HG03558 (cell line): ENCODE measurements around the gene MRGPRG.

ENCODE experiments used
- ATAC-seq: cut with Tn5 transposase; IDR thresholded peaks from one replicate; pipeline ENCODE4 v1.9.1; 2021; ENCODE audit warnings: moderate number of reproducible peaks; ENCODE audit not compliant: unreplicated experiment; ENCODE audit errors: extremely low read depth

The MRGPRG gene

DNA sequence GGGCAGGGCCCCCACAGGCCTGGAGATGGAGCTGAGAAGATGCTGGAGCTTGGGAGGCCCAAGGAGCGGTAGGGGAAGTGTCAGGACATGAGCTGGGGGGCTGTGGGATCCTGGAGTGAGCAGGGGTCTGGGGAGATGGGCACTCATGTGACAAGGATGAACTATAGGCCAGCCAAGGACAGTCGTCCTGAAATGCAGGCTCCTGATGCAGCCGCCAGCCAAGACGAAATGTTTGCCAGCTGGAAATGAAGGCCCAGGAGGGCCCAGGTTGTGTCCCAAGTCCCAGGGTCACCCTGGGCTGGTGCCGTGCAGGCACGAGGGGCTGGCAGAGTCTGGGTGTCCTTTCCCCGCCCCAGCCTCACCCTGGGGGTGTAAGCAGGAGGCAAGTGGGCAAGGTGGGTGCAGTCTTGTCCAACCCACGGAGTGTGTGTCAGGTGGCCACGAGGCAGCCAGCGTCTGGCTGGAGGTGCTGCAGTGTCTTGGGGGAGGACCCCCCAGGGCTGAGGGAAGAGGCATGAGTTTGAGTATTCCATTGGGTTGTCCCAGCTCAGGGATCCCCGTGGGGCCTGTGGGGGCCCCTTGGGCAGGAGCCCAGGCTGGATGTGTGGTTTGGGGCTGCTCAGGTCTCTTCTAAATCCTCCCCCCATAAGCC is 21.4 kb downstream of the MRGPRG start:
- ATAC-seq: no peak

DNA sequence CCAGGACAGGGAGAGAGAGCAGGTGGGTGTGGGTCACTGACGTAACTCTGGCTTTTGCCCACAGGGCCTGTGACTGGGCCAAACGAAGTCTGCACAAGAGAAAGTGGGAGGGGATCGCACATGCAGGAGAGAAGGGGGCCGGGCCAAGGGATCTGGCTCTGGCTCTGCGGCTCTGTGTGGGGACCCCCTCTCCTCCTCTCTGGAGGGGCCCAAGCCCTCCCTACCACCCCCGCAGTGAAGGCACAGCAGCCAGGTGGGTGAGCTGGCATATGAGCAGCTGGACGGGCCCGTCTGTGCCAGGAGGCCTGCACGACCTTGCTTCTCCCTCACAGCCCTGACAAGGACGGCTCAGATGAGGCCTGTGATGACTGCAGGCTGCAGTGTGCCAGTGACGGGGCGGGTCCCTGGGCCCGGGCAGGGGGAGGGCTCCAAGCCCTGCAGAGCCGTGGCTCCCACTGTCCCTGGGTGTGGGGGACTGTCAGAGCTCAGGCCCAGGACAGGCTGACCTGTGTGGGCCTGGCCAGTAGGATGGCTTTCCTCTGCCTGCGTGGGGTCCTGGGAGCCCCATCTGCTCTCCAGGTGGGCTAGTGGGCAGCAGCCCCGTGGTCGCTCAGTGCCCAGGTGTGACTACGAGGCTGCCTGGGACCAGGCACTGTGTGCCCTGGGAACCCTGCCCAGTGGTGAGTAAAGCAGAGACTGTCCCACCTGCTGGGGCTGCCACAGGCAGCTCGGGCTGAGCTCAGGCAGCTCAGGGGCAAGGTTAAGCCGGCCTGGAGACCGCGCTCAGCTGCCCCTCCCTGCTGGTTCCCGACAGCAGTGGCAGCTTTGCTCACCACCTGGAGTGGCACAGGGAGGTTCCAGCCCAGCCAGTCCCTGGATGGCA is 22.2 kb downstream of the MRGPRG start:
- ATAC-seq: no peak

DNA sequence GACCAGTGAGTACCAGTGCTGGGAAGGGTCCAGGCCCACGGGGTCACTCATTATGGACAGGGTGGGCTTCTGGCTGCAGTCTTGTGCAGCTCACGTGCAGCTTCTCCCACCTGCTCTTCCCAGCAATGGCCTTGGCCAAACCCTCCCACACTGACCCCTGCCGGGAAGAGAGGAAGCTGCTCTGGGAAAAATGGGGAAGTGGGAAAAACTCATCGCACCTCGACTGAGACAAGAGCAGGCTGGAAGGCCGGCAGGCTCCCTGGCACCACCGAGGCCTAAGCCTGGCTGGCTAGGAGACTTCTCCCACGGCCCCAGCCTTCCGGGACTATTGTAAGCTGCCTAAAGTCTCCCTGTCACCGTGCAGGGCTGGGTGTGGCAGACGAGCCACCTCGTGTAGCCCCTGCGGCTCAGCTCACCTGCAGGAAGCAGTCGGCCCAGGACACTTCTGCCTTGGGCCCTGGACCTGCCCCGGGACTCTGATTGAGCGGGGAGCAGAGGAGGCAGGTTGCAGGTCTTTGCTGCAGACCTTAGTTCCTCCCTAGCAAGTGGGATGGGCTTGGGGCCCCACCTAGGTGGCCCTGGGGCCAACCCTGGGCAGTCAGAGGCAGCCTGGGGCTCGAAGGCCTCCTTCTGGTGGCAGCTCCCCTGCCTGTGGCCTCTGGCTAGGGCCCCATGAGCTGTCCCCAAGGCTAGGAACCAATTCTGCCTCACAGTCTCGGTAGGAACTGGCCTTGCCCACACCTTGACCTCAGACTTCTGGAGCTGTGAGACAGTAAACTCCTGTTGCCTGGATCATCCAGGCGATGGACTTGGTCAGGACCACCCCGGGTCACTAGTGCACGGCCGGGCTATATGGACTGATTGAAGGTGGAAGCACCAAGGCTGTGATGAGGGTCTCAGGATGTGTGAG is 23.1 kb downstream of the MRGPRG start:
- ATAC-seq: no peak

DNA sequence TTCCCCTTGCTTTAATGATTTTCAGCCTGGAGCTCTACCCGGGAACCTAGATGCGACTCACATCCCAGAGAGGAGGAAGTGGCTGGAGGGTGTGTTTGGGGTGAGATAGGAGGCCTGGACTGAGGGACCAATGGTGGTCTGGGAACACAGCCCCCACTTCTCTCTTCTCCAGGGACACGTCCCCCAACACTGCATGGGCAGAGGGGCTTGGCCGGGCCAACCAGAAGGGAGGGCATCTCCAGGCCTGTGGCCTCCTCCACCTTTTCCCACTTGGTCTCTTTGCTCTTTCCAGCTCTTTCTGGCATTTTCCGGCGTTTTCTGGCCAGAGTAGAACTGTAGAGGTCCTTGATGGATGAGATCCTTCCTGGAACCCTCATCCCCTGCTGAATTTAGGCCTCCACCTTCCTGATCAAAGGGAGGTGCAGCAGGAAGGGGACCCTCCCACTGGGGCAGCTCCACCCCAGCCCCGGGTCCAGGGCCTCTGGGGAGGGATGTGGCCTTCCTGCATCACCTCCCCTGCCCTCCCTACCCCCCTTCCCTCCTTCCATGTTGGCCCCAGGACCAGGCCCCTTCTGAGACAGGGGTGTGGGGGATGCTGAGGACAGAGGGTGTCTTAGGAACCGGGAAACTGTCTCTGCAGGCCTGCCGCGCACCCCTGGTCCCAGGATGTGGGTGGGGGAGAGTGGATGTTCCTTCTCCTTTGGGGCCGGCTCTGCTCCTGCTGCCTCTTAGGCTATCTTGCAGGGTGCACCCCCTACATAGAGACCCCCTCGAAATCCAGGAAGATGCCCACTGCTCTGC is 24.4 kb downstream of the MRGPRG start:
- no peak for ATAC-seq

DNA sequence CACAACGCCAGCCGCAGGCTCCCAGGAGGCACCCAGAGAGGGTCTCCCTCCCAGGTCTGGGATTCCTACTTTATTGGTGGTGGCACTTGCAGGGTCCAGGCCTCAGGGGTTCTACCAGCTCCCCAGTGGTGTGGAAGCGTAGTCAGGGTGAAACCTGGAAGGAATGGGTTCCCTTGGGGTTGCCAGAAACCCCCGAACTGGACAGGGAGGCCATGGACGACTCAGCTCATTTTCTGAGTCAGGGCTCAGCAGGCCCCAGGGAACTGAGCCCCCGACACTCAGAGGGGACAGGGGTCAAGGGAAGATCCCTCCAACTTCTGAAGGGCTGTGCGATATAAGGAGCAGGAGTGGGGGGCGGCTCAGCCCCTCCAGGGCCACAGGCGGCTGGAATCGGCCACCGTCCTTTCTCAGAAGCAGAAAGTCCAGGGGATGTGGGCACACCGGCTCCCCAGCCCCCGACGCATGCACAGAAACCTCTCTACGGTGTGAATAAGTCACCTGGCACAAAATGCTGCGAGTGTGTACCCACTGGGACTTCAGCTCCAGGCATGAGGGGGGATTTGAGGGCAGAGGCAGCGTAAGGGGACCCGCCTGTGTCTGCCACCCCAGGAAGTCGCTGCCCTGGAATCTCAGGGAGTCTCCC is 25.1 kb downstream of the MRGPRG start:
- ATAC-seq: no peak

DNA sequence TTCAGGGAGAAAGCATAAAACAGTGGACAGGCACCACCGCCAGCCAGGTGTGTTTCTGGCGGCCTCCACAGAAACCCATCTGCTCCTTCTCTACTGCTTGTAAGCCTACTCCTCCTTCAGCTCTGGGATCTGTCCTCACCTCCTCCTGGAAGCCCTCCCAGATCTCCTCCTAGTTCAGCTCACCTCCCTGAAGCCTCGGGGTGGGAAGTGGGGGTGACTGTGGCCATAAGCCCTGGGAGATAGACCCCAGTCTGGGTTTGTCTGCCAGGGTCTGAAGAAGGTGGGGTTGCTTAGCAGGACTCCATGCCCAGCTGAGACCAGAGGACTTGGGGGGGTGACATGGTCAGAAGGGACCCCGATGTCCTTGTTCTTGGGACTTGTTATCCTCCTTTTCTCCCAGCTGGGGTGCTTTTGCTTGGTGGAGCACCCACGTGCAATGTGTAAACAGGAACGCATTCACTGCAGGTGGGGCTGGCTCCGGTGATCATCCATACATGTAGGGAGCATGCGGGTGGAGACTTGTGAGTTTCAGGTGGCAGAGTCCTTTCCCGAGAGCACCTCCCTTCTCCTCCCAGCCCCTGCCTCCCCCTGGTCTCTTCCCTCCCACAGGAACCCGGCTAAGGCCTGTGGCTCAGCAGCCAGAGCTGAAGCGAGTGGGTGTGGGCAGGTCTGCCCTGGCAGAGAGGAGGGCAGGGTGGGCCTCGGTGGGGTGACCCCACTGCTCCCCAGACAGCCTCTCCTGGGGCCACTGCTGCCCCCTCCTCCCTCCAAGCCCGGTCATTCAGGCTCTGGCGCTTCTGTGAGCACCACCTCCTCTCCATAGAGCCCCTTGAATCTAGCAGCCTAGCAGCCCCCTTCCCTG is 25.9 kb downstream of the MRGPRG start:
- no peak for ATAC-seq

DNA sequence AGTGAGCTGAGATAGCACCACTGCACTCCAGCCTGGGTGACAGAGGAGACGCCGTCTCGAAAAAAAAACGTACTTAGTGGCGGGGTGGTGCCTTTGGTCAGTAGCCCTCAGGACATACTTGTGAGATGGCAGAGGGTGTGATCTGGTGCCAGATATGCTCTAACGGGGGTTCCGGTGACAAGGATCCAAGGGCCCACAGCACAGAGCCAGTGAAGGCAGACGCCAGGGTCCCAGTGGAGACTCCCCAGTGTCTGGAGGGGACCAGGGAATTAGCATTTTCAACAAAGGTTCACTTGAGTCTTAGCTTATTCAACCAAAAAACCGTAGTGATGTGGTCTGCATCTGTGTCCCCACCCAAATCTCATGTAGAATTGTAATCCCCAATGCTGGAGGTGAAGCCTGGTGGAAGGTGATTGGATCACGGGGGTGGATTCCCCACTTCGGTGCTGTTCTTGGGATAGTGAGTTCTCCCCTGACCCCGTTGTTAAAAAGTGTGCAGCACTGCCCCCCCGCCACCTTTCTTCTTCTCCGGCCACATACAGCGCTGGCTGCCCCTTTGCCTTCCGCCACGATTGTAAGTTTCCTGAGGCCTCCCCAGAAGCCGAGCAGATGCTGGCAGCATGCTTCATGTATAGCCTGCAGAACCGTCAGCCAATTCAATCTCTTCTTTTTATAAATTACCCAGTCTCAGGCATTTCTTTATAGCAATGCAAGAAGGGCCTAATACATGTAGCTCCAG is 26.9 kb downstream of the MRGPRG start:
- no peak for ATAC-seq

DNA sequence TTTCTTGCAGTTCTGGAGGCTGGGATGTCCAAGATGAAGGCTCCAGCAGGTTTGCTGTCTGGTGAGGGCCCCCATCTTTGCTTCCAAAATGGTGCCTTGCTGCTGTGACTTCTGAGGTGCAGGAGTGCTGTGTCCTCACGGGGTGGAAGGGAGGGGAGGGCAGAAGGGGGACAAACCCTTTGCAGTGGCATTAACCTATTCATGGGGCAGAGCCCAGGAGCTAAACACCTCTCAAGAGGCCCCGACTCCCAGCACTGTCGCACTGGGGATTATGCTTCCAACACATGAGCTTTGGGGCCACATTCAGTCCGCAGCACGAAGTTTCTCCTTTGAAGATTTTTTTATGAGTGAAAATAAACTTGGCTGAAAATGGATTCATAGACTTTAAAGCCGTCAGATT is 28.0 kb downstream of the MRGPRG start:
- no peak for ATAC-seq

DNA sequence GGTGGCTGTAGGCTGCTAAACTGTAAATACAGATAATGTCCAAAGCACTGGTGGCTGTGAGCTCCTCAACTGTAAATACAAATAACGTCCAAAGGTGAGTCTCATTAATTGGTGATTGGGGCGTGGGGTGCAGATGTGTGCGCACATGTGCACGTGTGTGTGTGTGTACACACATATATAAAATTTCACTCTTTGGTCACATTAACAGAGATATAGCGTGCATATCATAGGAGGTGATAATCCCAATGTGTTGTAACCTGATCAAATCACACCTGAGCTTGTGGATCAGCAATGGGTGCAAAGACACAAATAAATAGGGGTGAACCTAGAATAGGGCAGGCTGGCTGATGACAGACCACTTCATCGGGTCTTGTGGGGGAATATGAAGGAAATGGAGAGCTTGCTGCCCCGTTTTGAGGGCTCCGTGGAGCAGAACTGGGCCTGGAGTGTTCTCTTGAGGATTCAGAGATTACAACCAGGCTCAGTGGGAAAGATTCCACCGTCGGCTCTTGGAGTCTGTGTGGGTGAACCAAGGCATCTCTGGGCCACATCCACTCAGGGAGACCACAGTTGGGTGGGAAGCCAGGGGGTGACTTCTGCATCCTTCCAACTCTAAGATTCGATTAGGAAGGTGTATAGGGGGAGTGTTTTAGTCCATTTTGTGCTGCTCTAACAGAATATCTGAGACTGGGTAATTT is 28.6 kb downstream of the MRGPRG start:
- no peak for ATAC-seq

DNA sequence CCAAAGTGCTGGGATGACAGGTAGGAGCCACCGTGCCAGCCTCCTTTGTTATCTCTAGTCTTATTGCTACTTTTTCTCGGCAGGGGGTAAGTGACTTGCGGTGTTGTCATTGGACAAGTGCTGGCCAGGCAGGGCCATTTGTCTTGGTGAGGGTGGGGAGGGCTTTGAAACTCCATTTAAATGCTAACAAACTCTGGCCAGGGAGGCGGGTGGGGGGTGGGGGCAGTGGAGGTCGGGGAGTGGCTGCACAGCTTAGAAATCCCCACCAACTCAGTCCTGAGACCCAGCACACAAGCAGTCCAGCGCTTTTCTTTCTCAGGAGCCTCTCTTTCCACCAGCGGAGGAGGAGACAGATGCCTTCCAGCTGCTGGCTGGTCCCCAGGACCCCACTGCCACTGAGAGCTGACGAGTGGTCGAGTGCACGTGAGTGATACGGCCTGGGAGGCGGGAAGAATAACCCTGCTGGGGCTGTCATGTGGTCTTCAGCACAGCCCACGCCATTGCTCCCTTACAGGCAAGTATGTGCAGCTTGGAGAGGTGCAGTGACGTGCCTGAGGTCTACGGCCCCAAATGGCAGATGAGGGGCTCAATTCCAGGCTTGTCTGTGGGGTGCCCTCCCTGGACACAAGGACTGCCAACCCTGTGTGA is 29.3 kb downstream of the MRGPRG start:
- no peak for ATAC-seq

DNA sequence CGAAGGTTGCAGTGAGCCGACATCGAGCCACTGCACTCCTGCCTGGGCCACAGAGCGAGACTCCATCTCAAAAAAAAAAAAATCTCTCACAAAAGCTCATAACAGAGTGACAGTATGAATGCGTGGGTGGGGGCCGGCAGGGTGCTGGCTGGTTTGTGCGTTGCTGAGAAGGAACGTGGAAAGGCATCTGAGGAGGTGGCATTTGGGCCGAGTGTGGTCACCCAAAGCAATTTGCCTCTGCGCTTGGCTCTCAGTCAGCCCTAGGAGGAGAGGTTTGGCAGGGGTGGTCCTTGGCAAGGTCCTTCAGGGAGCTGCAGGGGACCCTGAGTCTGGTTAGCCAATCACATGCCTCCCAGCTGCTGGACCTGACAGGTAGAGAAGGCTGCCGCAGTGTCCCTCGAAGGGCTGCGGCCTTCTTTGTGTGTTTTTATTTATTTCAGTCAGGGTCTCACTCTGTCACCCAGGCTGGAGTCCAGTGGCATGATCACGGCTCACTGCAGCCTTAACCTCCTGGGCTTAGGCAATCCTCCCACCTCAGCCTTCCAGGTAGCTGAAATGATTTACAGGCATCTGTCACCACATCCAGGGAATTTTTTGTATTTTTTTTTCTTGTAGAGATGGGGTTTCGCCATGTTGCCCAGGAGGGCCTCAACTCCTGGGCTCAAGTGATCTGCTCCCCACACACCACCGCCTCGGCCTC is 30.0 kb downstream of the MRGPRG start:
- ATAC-seq: no peak

DNA sequence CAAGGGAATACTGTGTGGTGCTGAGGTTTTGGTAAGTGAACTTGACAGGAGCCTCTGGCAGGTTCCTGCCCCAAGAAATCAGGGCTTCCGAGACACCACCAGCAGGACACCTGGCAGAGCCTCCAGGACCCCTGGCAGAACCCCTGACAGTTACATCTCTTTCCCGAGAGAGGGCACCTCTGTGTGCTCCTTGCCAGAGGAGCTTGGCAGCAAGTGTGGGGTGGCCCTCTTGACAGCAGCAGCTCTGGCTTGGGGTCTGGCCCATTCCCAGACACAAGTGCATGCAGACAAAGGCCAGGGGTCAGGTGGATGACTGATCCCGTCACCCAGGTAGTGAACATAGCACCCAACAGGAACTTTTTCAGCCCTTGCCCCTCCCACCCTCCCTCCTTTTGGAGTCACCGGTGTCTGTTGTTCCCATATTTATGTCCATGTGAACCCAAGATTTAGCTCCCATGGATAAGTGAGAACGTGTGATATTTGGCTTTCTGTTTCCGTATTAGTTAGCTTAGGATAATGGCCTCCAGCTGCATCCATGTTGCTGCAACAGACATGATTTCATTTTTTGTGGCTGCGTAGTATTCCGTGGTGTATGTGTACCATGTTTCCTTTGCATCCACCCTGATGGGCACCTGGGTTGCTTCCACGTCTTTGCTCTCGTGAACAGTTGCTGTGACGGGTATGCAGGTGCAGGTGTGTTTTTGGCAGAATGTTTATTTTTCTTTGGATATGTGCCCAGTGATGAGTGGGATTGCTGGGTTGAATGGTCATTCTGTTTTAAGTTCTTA is 32.3 kb downstream of the MRGPRG start:
- ATAC-seq: no peak

DNA sequence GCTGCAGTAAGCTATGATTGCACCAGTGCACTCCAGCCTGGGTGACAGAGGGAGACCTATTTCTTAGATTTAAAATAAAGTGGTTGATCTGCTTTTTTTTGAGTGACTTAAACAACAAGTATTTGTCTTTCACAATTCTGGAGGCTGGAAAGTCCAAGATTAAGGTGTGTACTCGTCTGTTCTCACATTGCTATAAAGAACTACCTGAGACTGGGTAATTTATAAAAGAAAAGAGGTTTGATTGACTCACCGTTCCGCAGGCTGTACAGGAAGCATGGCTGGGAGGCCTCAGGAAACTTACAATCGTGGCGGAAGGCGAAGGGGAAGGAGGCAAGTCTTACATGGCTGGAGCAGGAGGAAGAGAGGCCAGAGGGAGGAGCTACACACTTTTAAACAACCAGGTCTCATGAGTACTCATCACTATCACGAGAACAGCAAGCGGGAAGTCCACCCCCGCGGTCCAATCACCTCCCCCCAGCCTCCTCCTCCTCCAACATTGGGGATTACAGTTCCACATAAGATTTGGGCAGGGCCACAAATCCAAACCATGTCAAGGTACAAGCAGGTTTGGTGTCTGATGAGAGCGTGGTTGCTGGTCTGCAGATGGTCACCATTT is 33.8 kb downstream of the MRGPRG start:
- no peak for ATAC-seq

DNA sequence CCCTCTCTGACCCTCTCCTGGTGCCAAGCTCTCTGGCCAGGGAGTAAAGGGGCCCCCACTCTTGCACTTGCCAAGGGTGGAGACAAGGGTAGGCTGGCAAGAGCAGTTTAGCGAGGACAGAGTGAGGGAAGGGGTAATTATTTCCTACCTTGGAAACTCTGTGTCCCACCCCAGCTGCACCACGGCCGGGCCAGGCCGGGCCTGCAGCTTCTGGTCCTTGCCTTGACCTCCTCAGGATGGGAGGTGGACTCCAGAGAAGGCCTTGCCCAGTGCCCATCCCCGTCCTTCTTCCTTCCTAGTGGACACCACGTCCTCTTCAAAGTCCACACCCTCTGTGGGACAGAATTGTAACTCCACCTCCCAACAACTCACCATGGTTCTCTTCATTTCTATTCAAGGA is 35.1 kb downstream of the MRGPRG start:
- no peak for ATAC-seq

DNA sequence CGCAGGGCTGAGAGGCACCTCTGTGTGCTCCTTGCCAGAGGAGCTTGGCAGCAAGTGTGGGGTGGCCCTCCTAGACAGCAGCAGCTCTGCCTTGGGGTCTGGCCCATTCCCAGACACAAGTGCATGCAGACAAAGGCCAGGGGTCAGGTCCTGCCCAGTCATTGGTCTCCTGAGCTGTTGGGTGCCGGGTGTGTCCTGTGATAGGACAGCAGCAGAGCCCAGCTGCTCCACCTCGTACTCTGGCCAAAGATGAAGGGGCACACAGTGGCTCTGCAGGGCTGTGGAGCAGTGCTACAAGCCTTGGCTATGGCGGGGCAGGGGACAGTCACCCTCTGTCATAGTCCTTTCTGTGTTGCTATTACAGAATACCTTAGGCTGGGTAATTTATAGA is 36.2 kb downstream of the MRGPRG start:
- ATAC-seq: no peak
